ENCODE results near the gene B3GNT8.
"Not testable (repeated sequence)": the region's sequence is repeated elsewhere in the genome, so short reads cannot be mapped to it uniquely, and the experiment has no call there.

B3GNT8 gene

DNA sequence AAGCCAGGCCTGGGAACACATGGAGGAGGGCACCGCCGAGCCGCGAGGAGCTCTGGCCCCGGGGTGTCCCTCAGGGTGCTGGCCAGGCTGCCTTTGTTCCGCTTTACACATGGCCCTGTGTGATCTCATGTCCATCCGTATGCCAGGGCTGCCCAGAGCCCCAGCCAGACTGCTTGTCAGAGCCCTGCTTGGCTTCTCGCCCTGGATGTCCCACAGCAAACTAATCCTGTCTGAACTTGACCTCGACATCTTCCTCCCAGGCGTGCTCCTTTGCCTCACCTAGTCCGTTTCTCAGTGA, 15.3 kb downstream of the B3GNT8 start:
- H3K4me3 ChIP-seq (ENCODE audit: low read depth, low read length) = no peak overlapping the region
- TF ChIP-seq, protein P1, sequence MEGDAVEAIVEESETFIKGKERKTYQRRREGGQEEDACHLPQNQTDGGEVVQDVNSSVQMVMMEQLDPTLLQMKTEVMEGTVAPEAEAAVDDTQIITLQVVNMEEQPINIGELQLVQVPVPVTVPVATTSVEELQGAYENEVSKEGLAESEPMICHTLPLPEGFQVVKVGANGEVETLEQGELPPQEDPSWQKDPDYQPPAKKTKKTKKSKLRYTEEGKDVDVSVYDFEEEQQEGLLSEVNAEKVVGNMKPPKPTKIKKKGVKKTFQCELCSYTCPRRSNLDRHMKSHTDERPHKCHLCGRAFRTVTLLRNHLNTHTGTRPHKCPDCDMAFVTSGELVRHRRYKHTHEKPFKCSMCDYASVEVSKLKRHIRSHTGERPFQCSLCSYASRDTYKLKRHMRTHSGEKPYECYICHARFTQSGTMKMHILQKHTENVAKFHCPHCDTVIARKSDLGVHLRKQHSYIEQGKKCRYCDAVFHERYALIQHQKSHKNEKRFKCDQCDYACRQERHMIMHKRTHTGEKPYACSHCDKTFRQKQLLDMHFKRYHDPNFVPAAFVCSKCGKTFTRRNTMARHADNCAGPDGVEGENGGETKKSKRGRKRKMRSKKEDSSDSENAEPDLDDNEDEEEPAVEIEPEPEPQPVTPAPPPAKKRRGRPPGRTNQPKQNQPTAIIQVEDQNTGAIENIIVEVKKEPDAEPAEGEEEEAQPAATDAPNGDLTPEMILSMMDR (IDR thresholded peaks at IDR 0.05; ENCODE audit: borderline replicate concordance, insufficient read depth, low read depth, low read length) = no peak

DNA sequence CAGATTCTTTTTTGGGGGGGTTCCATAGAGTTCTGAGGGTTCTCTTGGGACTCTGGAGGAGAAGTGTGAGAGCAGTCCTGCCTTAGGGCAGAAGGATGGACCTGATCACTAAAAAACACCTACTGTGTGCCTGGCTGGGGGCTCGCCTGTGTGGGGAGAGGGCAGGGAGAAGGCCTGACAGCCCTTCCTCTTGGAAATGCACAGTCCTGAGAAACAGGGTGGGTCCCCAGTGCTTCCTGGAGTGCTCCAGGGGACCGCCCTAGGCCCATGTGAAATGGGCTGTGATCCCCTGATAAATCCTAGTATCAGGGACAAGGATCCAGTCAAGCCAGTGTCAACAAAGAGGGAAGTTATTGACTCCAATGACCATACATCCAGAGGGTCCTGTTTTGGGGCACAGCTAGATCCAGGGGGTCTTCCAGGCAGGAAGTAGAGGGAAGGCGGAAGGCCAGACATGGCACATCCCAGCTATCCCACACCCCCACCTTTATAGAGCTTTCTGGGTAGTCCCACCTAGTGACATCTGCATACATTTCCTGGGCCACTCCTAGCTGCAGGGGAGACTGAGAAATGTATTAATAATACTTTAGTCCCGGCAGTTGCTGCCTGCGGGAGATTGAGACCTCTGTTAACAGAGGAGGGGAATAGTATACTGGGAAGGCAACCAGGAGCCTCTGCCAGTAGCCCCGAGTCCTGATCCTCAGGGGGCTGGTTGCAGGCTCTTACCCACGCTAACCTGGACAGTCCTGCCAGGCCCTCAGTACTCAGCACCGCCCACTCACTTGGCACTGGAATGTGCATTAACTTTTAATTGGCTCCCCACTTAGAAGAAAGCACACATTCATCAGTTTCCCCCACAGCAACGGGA, 15.8 kb downstream of the B3GNT8 start:
- H3K4me3 ChIP-seq (ENCODE audit: low read depth, low read length) = no peak overlapping the region
- TF ChIP-seq, protein P1 (IDR thresholded peaks at IDR 0.05; ENCODE audit: borderline replicate concordance, insufficient read depth, low read depth, low read length) = no peak

DNA sequence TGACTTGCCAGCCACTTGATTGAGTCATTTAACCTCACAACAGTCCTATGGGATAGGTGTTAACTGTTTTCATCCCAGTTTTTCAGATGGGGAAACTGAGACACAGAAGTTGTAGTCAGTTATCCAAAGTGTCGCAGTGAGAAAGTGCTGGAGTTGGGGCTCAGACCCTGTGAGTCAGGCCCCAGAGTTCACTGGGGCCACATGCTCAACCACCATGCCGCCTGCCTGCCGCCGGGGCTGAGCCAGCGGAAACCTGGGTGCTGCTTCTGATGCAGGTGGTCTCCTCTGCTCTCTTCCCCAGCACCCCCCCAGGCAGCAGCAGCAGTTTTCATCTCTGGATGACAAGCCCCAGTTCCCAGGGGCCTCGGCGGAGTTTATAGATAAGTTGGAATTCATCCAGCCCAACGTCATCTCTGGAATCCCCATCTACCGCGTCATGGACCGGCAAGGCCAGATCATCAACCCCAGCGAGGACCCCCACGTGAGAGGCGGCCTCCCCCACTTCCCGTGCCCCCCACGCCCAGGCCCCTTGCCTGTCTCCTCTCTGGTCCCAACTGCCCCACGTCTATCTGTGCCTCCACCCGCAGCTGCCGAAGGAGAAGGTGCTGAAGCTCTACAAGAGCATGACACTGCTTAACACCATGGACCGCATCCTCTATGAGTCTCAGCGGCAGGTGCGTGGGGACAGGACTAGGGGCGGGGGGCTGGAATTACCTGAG, 16.7 kb downstream of the B3GNT8 start:
- H3K4me3 ChIP-seq (ENCODE audit: low read depth, low read length) = no peak overlapping the region
- TF ChIP-seq, protein P1 (IDR thresholded peaks at IDR 0.05; ENCODE audit: borderline replicate concordance, insufficient read depth, low read depth, low read length) = no peak

DNA sequence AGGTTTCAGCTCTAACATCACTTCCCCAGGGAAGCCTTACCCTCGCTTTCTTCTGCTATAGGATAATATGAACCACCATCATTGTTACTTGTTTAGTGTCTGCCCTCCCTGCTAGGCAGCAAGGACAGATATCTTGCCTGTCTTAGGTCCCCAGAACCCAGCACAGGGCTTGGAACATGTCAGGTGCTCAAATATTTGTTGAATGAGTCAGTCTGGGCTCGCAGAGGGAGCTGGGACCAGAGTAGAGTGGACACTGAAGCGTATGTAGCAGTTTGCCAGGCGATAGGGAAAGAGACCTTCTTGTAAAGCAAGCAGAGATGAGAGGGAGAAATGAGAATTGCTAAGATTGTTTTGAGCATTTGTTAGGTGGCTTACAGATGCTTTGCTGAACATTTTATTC, 17.9 kb downstream of the B3GNT8 start:
- TF ChIP-seq, protein P1 (IDR thresholded peaks at IDR 0.05; ENCODE audit: borderline replicate concordance, insufficient read depth, low read depth, low read length) = no peak
- no peak overlapping the region for H3K4me3 ChIP-seq (ENCODE audit: low read depth, low read length)

DNA sequence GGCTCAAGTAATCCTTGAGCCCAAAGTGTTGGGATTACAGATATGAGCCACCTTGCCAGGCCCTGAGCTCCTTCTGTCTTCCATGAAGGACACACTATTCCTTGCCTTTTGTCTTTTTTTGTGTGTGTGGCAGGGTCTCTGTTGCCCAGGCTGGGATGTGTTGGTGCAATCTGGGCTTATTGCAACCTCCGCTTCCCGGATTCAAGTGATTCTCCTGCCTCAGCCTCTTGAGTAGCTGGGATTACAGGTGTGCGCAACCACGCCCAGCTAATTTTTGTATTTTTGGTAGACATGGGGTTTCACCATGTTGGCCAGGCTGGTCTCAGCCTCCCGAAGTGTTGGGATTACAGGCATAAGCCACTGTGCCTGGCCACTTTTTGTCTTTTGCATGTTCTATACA, 18.3 kb downstream of the B3GNT8 start:
- not testable (repeated sequence) for H3K4me3 ChIP-seq (ENCODE audit: low read depth, low read length)

DNA sequence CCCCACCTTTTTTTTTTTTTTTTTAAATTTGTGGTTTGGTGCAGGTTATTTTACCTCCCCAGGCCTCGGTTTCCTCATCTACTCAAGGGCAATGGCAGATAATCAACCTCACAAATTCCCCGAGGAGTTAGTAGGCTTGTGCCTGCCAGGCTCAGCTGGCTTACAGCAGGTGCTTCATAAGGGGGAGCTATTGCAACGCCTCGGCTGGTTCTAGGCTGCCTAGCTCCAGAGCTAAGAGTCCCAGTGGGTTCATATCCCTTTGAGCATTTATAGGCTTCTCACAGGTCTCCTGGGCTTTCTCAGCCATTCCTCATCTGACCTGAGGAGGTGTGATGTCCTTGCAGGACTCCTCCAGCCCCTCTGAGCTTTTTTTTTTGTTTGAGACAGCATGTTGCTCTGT, 18.9 kb downstream of the B3GNT8 start:
- TF ChIP-seq, protein P1 (IDR thresholded peaks at IDR 0.05; ENCODE audit: borderline replicate concordance, insufficient read depth, low read depth, low read length) = no peak
- no peak overlapping the region for H3K4me3 ChIP-seq (ENCODE audit: low read depth, low read length)

DNA sequence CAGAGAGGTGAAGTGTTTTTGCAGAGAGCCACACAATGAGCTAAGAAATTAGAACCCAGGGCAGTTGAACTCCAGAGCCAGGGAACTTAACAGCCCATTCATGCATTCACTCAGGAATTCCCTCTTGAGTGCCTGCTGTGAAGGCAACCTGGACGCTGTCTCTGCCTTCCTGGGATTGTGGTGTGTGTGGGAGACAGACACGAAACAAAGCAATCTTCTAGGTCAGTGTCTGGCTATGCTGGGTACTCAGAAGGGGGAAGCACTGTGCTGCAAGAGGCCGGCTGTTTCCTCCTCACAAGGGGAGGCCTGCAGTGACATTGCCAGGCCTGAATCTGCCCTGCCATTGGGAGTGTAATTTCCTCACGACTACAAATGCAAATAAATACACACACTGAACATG, 19.9 kb downstream of the B3GNT8 start:
- no peak overlapping the region for H3K4me3 ChIP-seq (ENCODE audit: low read depth, low read length)
- TF ChIP-seq, protein P1 (IDR thresholded peaks at IDR 0.05; ENCODE audit: borderline replicate concordance, insufficient read depth, low read depth, low read length) = no peak
